ENCODE results near the gene CIAO3.

DNA sequence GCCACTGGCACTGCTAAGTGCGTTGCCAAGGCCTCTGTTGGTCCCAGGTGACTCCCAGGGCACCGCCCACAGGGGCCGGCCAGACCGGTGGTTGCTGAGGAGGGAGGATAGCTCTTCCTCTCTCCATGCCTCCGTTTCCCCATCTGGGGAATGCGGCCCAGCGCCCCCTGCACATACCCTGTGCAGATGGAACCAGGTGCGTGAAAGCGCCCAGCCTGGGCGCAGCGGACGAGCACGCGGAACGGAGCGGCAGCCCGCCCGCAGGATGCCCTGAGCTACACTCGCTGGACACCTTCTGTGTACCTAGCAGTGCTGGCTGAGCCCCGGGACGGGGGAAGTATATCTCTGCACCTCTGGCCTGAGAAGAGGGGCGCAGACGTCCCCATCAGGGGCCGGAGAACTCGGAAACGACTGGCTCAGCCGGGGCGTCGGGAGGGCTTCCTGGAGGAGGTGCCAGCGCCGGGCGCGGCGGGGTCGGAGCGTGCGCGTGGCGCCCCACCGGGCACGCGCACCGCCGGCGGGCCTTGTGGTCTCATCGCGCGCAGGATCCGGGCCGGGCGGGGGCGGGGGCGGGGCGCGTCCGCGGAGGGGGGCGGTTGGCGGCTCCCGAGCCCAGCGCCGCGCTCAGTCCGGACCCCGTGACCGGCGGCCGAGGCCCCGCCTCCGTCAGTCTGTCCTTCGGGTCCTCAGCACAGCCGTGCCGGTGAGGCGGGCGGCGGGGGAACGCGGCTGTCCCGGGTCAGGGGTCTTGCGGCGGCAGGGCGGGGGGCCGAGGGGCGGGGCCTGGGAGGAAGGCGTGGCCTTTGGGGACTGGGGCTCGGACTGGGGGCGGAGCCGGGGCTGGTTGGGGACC is 14.1 kb downstream of the CIAO3 start, which contains the start of the genes CCDC78 and HAGHL:
- no peak for TF ChIP-seq FOXK2 (IDR thresholded peaks at IDR 0.05)
- TF ChIP-seq FOXM1 (IDR thresholded peaks at IDR 0.05; ENCODE audit: borderline replicate concordance), result no peak
- TF ChIP-seq ARNT (IDR thresholded peaks at IDR 0.05), result no peak
- no peak for TF ChIP-seq SP1 (IDR thresholded peaks at IDR 0.05)
